Measurements from ENCODE around the gene WWOX. TPM values are rescaled to one million over a fixed set of nuclear protein-coding genes. Genes with fewer than 3 reads are reported as not detected.

The WWOX gene
- total and polyA plus RNA-seq, 2 donors (not counting 3 experiments of a cell fraction or from before 2014, with no cell fraction given): 6.2 to 12.5 TPM

- POLR2A ChIA-PET: no interaction called here
- DNase-seq (ENCODE audit: low read depth, low spot score): no peak
- Histone ChIP-seq H3K36me3 (ENCODE audit: control insufficient read depth in 2 of 2, extremely low read depth in 1 of 2, insufficient read depth in 2 of 2, low read length in 2 of 2) (no peaks in the 10 kb centered on the region), H3K27ac (ENCODE audit: insufficient read depth, low read depth, low read length) (no peak overlapping the region), H3K9ac (replicated peaks; ENCODE audit: extremely low read depth, insufficient read depth, low read length) (no peak overlapping the region), H3K4me2 (ENCODE audit: insufficient read depth, low read length) (no peak overlapping the region), H3K4me3 (replicated peaks in 1 of 3; ENCODE audit: insufficient read depth in 1 of 3, low read depth in 1 of 3, low read length in 3 of 3) (no peak overlapping the region), H3K9me3 (replicated peaks; ENCODE audit: control insufficient read depth, insufficient read depth, low read length) (no peaks in the 10 kb centered on the region), H3K27me3 (ENCODE audit: control insufficient read depth in 2 of 2, insufficient read depth in 2 of 2, low read length in 2 of 2) (no peaks in the 10 kb centered on the region), H2AFZ (ENCODE audit: low read depth, low read length) (no peak overlapping the region), H3K9me1 (replicated peaks; ENCODE audit: control insufficient read depth, extremely low read depth, insufficient read depth, low read length) (no peaks in the 10 kb centered on the region), H3K4me1 (ENCODE audit: control insufficient read depth, extremely low read depth, insufficient read depth, low read length) (no peaks in the 10 kb centered on the region), H3K79me2 (ENCODE audit: control insufficient read depth, insufficient read depth, low read length) (no peaks in the 10 kb centered on the region), H4K20me1 (replicated peaks; ENCODE audit: control insufficient read depth, extremely low read depth, insufficient read depth, low read length) (no peaks in the 10 kb centered on the region)
- dilution Hi-C loops (cut with MboI; ENCODE audit: extremely low pct_ligation_motif_present, low sequenced_read_pairs): no loop called here
- CTCF ChIA-PET: no interaction called here
- no peak for FAIRE-seq
- TF ChIP-seq EZH2 (IDR thresholded peaks at IDR 0.05; ENCODE audit: borderline replicate concordance, low read depth, low read length, severe bottlenecking): no peak
- no peak for TF ChIP-seq MAX (IDR thresholded peaks at IDR 0.05; ENCODE audit: insufficient read depth, insufficient read length)
- no peak for TF ChIP-seq CTCF (IDR thresholded peaks at IDR 0.05; ENCODE audit: extremely low read depth in 1 of 2, insufficient read depth in 1 of 2, low read depth in 1 of 2, low read length in 2 of 2)
- TF ChIP-seq POLR2AphosphoS5 (IDR thresholded peaks at IDR 0.05; ENCODE audit: insufficient read depth, low read depth, low read length): no peak
- no peak for TF ChIP-seq POLR2A (IDR thresholded peaks at IDR 0.05; ENCODE audit: low read depth, low read length)
- TF ChIP-seq JUN (IDR thresholded peaks at IDR 0.05; ENCODE audit: borderline replicate concordance, insufficient read depth, insufficient read length, low read depth): no peak
- TF ChIP-seq MYC (IDR thresholded peaks at IDR 0.05; ENCODE audit: low read depth, low read length): no peak
- no peak for TF ChIP-seq GATA2 (IDR thresholded peaks at IDR 0.05; ENCODE audit: insufficient read depth, insufficient read length, low read depth, low read length)
- TF ChIP-seq FOS (IDR thresholded peaks at IDR 0.05; ENCODE audit: borderline replicate concordance, insufficient read depth, low read length): no peak
- intact Hi-C loops (cut with micrococcal nuclease): no loop called here
- BruUV-seq (replicated peaks): no TSS peak
Measured at GRCh38 chr16:78376452-78376851, 277.0 kb downstream of the WWOX start.
